PC-9 (cell line): ENCODE results near the gene MRPL27.

Experiments used
- CTCF ChIP-seq: fragments of 200-600 bp; sonication (generic); conservative IDR thresholded peaks from 2 replicates; pipeline ENCODE4 v1.6.1; 2017; ENCODE audit warnings: mixed run types, antibody characterized with exemption, mild to moderate bottlenecking, moderate library complexity
- EZH2 ChIP-seq: fragments of 200-600 bp; sonication (generic); IDR thresholded peaks from 2 replicates; pipeline ENCODE4 v1.8.0; 2017; ENCODE audit warnings: antibody characterized with exemption, low read depth

GRCh38 chr17:50394711-50395110 lies 21.7 kb upstream of the MRPL27 start:
- TF ChIP-seq CTCF = no peak
- no peak for TF ChIP-seq EZH2
